NCI-H1092 treated with DMSO at 0.1 percent for 48 hours (cell line): ENCODE data around the gene ZNF490.

Source experiments
- DNase-seq: peaks from one replicate; lab custom pipeline; 2025; lab: John Stamatoyannopoulos, UW

The ZNF490 gene

DNA sequence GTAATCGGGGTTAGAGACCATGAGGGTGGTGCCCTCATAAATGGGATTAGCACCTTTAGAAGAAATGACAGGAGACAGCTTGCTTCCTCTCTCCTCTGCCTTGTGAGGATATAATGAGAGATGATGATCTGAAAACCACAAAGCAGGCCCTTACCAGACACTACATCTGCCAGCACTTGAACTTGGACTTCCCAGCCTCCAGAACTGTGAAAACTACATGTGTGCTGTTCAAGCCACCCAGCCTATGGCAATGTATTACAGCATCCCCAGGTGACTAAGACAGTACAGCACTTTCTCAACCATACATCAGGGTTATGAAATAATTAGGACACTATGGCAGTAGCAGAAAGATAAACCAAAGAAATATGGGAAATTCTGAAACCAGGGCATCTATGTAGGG is 66.8 kb downstream of the ZNF490 start:
- no peak for DNase-seq
